ENCODE results near the gene FREM3.

- TF ChIP-seq MAX (IDR thresholded peaks at IDR 0.05; ENCODE audit: low read depth, low read length) (no peak), CTCF (IDR thresholded peaks at IDR 0.05; ENCODE audit: low read depth, low read length) (no peak)
These were observed 987 bp downstream of the FREM3 start for GRCh38 chr4:143699331-143700045.

All from NB4 (cell line).